SU-DHL-6 (cell line): ENCODE results near the gene RBFOX1.

Experiments used
- EZH2phosphoT487 ChIP-seq: fragments of 200-600 bp; sonication (generic), shearing (Covaris generic); conservative IDR thresholded peaks from 2 replicates; pipeline ENCODE4 v1.6.1; 2018; ENCODE audit warnings: mild to moderate bottlenecking, antibody characterized with exemption, low read length, moderate library complexity, mixed read lengths
- TF ChIP-seq, protein P1 (sequence below): fragments of 200-600 bp; sonication (generic); IDR thresholded peaks from one replicate; pipeline ENCODE4 v1.5.1; 2017; ENCODE audit warnings: antibody characterized with exemption, mild to moderate bottlenecking, low read length, moderate library complexity; ENCODE audit not compliant: insufficient read depth, poor library complexity, severe bottlenecking

DNA sequence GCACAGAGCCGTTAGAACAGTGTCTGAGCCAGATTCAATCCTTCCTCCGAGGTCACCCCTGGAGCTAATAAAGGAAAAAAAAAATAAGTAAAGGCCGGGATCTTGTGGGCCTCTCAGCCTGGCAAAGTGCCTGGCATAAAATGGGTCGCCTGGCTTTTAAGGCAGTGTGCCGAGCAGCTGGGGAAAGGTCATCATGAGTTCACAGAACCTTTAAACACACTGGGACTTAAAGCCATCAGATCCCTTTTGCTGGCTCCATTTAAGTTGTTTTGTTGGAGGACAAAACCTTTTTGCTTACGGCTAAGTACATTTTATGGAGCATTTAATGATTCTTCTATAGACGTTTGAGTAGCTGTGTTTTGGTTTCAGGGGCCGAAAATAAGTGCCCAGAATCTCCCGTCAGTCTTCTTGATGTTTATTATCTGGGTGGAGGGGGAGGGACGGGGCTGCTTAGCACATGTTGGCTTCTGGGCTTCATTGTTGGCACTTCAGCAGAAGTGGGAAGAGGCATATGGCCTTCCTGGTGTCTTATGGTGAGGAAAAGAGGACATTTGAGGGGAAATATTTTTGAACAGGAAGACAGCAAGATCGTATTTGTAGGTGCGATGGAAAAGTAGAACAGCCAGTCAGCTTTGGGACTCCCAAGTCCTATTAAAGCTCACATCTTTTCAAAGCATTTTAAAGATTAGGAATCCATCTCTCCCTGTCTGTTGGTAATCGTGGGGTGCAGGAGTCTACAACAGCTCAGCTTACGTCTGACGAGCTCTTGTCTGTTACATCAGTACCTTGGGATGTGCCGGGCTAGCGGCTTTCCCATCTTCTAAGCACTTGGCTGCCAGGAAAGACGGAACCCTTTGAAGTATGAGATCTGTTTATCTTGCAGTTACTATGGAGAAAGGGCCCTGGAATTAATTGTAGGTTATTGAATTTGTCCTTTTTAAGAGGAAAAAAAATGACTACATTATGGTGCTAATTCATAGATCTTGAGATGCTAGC is 31.1 kb downstream of the RBFOX1 start:
- TF ChIP-seq, protein P1, sequence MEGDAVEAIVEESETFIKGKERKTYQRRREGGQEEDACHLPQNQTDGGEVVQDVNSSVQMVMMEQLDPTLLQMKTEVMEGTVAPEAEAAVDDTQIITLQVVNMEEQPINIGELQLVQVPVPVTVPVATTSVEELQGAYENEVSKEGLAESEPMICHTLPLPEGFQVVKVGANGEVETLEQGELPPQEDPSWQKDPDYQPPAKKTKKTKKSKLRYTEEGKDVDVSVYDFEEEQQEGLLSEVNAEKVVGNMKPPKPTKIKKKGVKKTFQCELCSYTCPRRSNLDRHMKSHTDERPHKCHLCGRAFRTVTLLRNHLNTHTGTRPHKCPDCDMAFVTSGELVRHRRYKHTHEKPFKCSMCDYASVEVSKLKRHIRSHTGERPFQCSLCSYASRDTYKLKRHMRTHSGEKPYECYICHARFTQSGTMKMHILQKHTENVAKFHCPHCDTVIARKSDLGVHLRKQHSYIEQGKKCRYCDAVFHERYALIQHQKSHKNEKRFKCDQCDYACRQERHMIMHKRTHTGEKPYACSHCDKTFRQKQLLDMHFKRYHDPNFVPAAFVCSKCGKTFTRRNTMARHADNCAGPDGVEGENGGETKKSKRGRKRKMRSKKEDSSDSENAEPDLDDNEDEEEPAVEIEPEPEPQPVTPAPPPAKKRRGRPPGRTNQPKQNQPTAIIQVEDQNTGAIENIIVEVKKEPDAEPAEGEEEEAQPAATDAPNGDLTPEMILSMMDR, result no peak
- TF ChIP-seq EZH2phosphoT487, result no peak
